ENCODE results near the gene LHX1. TPM values are rescaled to one million over a fixed set of nuclear protein-coding genes. Genes with fewer than 3 reads are reported as not detected.
A peak's percentile ranks its signal among the peaks of the same experiment; 100 is the strongest.

Gene LHX1
- total and polyA plus RNA-seq, 2 of the 8 experiments (the other 6 are each of a cell fraction or from before 2014, with no cell fraction given) = 0.26 to 0.93 TPM

GRCh38 chr17:36931096-36931696 lies 6.1 kb upstream of the LHX1 start:
- Histone ChIP-seq H3K9ac (replicated peaks in 1 of 4; ENCODE audit: extremely low read depth in 1 of 4, low read depth in 3 of 4, low read length in 3 of 4) (no peak overlapping the region), H2AK5ac (ENCODE audit: low read depth, low read length) (no peak overlapping the region), H3K27me3 (replicated peaks in 1 of 4; ENCODE audit: control insufficient read depth in 3 of 4, extremely low read depth in 1 of 4, insufficient read depth in 3 of 4, low read length in 3 of 4) (peaks cover 60 to 87% (median 79%) of the 10 kb centered on the region in 4 experiments), H3K79me2 (ENCODE audit: control insufficient read depth in 1 of 2, insufficient read depth in 2 of 2, low read length in 2 of 2) (no peaks in the 10 kb centered on the region), H2BK15ac (ENCODE audit: low read length) (no peak overlapping the region), H2BK5ac (ENCODE audit: low read depth, low read length) (no peak overlapping the region), H3K4me3 (ENCODE audit: extremely low read depth in 1 of 4, insufficient read depth in 2 of 4, low read depth in 3 of 4, low read length in 4 of 4) (no peak overlapping the region), H3K23me2 (ENCODE audit: low read depth, low read length) (peaks cover 20% of the 10 kb centered on the region; the same call in 1 of the 2 replicates), H3K79me1 (ENCODE audit: low read depth, low read length) (no peaks in the 10 kb centered on the region), H2BK120ac (replicated peaks; ENCODE audit: low read depth, low read length) (no peak overlapping the region), H3K36me3 (ENCODE audit: control insufficient read depth in 2 of 4, insufficient read depth in 4 of 4, low read length in 3 of 4) (peaks cover 0 to 2% (median 0%) of the 10 kb centered on the region in 4 experiments; a peak in 1 of 8 replicates), H4K91ac (replicated peaks; ENCODE audit: insufficient read length, low read length) (no peak overlapping the region), H3K18ac (ENCODE audit: extremely low read depth, low read length) (no peak overlapping the region), H4K20me1 (replicated peaks in 1 of 2; ENCODE audit: control insufficient read depth in 1 of 2, insufficient read depth in 2 of 2, low read length in 2 of 2) (peaks cover 6 to 11% of the 10 kb centered on the region in 2 experiments), H2BK12ac (ENCODE audit: low read depth, low read length) (0 out of 2 replicates have a peak overlapping the region, but pooled peaks have one; percentile 18), H3K4ac (replicated peaks; ENCODE audit: insufficient read length, low read depth, low read length) (no peak overlapping the region), H2BK20ac (ENCODE audit: low read length) (no peak overlapping the region), H2AFZ (ENCODE audit: low read length) (no peak overlapping the region), H3K4me2 (ENCODE audit: insufficient read depth in 1 of 2, low read depth in 2 of 2, low read length in 2 of 2) (peak overlapping the region; percentile 3 to 88; a peak in 1 of 4 replicates), H3K4me1 (replicated peaks in 1 of 4; ENCODE audit: control insufficient read depth in 3 of 4, insufficient read depth in 4 of 4, low read length in 3 of 4) (peaks cover 19 to 72% (median 43%) of the 10 kb centered on the region in 4 experiments), H4K8ac (ENCODE audit: extremely low read depth, insufficient read depth, low read length) (no peak overlapping the region; the same call in 1 of the 2 replicates), H3K27ac (ENCODE audit: low read depth, low read length) (no peak overlapping the region), H3K14ac (ENCODE audit: insufficient read length) (no peak overlapping the region), H4K5ac (ENCODE audit: insufficient read length, low read depth, low read length) (no peak overlapping the region), H3K23ac (ENCODE audit: insufficient read length) (no peak overlapping the region), H3K56ac (replicated peaks; ENCODE audit: insufficient read length, low read depth, low read length) (no peak overlapping the region), H3K9me3 (ENCODE audit: insufficient read depth in 2 of 2, low read depth in 1 of 2, low read length in 1 of 2) (no peaks in the 10 kb centered on the region)
- no peak for FAIRE-seq
- 30% methylated on average over 7 of the region's 7 CpGs; no CpG with 5 or more reads in 1 of the 2 experiments for WGBS, 2 experiments (ENCODE audit: extremely low coverage in 1 of 2, insufficient coverage in 1 of 2, insufficient read length in 1 of 2, insufficient replicate concordance in 2 of 2, low coverage in 1 of 2, low lambda C conversion rate in 2 of 2, missing lambda C conversion rate in 1 of 2)
- ChIA-PET POLR2A (ENCODE audit: partially characterized antibody) (interaction anchor here (1.2 to 5.5 kb wide), 2 partner anchors 13 to 19 kb away, joined by 3 to 45 read pairs; no protein-coding TSS in a partner anchor), CTCF (ENCODE audit: partially characterized antibody) (interaction anchor here (0.8 to 2.0 kb wide), 6 partner anchors 11 to 116 kb away, joined by 3 to 6 read pairs (median 3); no protein-coding TSS in a partner anchor)
- DNase-seq (ENCODE audit: low read depth in 1 of 2, low spot score in 2 of 2) = no peak
- peak; percentile 70 for TF ChIP-seq EZH2 (IDR thresholded peaks at IDR 0.05; ENCODE audit: low read depth, low read length, severe bottlenecking)
- TF ChIP-seq GTF2F1 (IDR thresholded peaks at IDR 0.05; ENCODE audit: borderline replicate concordance, low read depth, low read length) = no peak

Measured in H1 (cell line).